ENCODE measurements around the gene DOHH. TPM values are rescaled to one million over a fixed set of nuclear protein-coding genes. Genes with fewer than 3 reads are reported as not detected.

The DOHH gene
- polyA plus RNA-seq, 1 donor (not counting 4 experiments of a cell fraction or from before 2014, with no cell fraction given), result 4.2 TPM

- Histone ChIP-seq H3K4me3 (ENCODE audit: control insufficient read depth in 2 of 3, extremely low read depth in 1 of 3, insufficient read depth in 2 of 3, low read depth in 1 of 3, low read length in 3 of 3) (no peak overlapping the region), H3K4me1 (ENCODE audit: control insufficient read depth, extremely low read depth, insufficient read depth, low read length) (no peaks in the 10 kb centered on the region), H3K27ac (ENCODE audit: control insufficient read depth, insufficient read depth, low read length) (no peak overlapping the region), H3K4me2 (ENCODE audit: control insufficient read depth, extremely low read depth, insufficient read depth, low read depth, low read length) (no peak overlapping the region), H3K9ac (ENCODE audit: control insufficient read depth, extremely low read depth, insufficient read depth, low read length) (no peak overlapping the region), H2AFZ (ENCODE audit: control insufficient read depth, low read length) (no peak overlapping the region), H4K20me1 (ENCODE audit: control insufficient read depth, extremely low read depth, insufficient read depth, low read length) (peaks cover 3% of the 10 kb centered on the region), H3K79me2 (ENCODE audit: control insufficient read depth, insufficient read depth, low read length) (no peaks in the 10 kb centered on the region), H3K9me1 (ENCODE audit: control insufficient read depth, extremely low read depth, insufficient read depth, low read length) (no peaks in the 10 kb centered on the region), H3K36me3 (ENCODE audit: control insufficient read depth in 2 of 2, extremely low read depth in 1 of 2, insufficient read depth in 2 of 2, low read length in 2 of 2) (no peaks in the 10 kb centered on the region), H3K27me3 (ENCODE audit: control insufficient read depth, extremely low read depth, insufficient read depth, low read length) (peaks cover 14% of the 10 kb centered on the region), H3K9me3 (ENCODE audit: control insufficient read depth, low read depth, low read length) (peaks cover 2% of the 10 kb centered on the region)
- DNase-seq (ENCODE audit: low read depth, low spot score) (no peak), FAIRE-seq (no peak)
- dilution Hi-C loops (cut with MboI; ENCODE audit: extremely low pct_ligation_motif_present, low sequenced_read_pairs), result no loop called here
- peak; percentile 71 to 93 (median 80) for TF ChIP-seq CTCF (optimal IDR thresholded peaks at IDR 0.05 in 1 of 3, IDR thresholded peaks at IDR 0.05 in 1 of 3, conservative IDR thresholded peaks at IDR 0.05 in 1 of 3; ENCODE audit: extremely low read depth in 1 of 3, insufficient read depth in 2 of 3, low read length in 3 of 3)
- no peak for TF ChIP-seq EZH2 (IDR thresholded peaks at IDR 0.05; ENCODE audit: low read length)
These were observed 28.4 kb downstream of the DOHH start for GRCh38 chr19:3471954-3472655.

GRCh38 chr19:3470500-3471128 lies 29.9 kb downstream of the DOHH start:
- no peaks in the 10 kb centered on the region for H3K9me1 ChIP-seq (ENCODE audit: control insufficient read depth, extremely low read depth, insufficient read depth, low read length)
- TF ChIP-seq CTCF (optimal IDR thresholded peaks at IDR 0.05 in 1 of 3, IDR thresholded peaks at IDR 0.05 in 1 of 3, conservative IDR thresholded peaks at IDR 0.05 in 1 of 3; ENCODE audit: extremely low read depth in 1 of 3, insufficient read depth in 2 of 3, low read length in 3 of 3) (no peak), EZH2 (IDR thresholded peaks at IDR 0.05; ENCODE audit: low read length) (no peak)
- dilution Hi-C loops (cut with MboI; ENCODE audit: extremely low pct_ligation_motif_present, low sequenced_read_pairs), result no loop called here
- H4K20me1 ChIP-seq (ENCODE audit: control insufficient read depth, extremely low read depth, insufficient read depth, low read length), result peaks cover 3% of the 10 kb centered on the region
- no peak overlapping the region for H2AFZ ChIP-seq (ENCODE audit: control insufficient read depth, low read length)
- FAIRE-seq, result no peak
- no peak overlapping the region for H3K9ac ChIP-seq (ENCODE audit: control insufficient read depth, extremely low read depth, insufficient read depth, low read length)
- H3K27me3 ChIP-seq (ENCODE audit: control insufficient read depth, extremely low read depth, insufficient read depth, low read length), result peaks cover 10% of the 10 kb centered on the region
- H3K9me3 ChIP-seq (ENCODE audit: control insufficient read depth, low read depth, low read length), result peaks cover 2% of the 10 kb centered on the region
- H3K36me3 ChIP-seq (ENCODE audit: control insufficient read depth in 2 of 2, extremely low read depth in 1 of 2, insufficient read depth in 2 of 2, low read length in 2 of 2), result no peaks in the 10 kb centered on the region
- no peak overlapping the region for H3K4me2 ChIP-seq (ENCODE audit: control insufficient read depth, extremely low read depth, insufficient read depth, low read depth, low read length)
- no peak overlapping the region for H3K27ac ChIP-seq (ENCODE audit: control insufficient read depth, insufficient read depth, low read length)
- no peak for DNase-seq (ENCODE audit: low read depth, low spot score)
- no peaks in the 10 kb centered on the region for H3K79me2 ChIP-seq (ENCODE audit: control insufficient read depth, insufficient read depth, low read length)
- H3K4me3 ChIP-seq (ENCODE audit: control insufficient read depth in 2 of 3, extremely low read depth in 1 of 3, insufficient read depth in 2 of 3, low read depth in 1 of 3, low read length in 3 of 3), result no peak overlapping the region
- no peaks in the 10 kb centered on the region for H3K4me1 ChIP-seq (ENCODE audit: control insufficient read depth, extremely low read depth, insufficient read depth, low read length)

Measured in keratinocyte (primary cell).